ENCODE measurements around the gene ABO.

DNA sequence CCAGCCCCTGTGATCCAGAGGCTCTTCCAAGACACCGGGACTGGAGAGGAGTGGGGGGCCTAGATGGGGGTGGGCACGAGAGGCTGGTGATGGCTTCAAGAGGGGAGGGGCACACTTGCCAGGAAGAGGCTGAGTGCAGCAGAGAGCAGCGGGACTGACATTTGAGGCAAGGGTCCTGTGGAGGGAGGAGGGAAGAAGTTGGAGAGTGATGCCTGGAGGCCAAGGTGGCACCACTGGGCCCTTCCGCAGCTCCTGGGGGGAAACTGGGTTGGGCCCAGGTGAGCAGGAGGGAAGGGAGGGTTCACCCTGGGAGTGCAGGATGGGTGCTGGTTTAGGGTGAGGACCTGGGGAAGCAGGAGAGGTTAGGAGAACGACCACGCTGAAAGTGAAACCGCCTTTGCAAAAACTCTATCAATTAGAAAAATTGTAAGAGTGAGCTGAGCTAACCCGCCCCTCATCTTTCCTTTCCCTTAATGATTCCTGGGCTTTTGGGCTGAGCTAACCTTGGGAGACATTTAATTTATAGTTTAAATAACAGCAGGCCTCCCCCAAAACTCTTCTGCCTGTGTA lies 26.2 kb downstream of the ABO start:
- TF ChIP-seq, protein P1, sequence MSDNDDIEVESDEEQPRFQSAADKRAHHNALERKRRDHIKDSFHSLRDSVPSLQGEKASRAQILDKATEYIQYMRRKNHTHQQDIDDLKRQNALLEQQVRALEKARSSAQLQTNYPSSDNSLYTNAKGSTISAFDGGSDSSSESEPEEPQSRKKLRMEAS (IDR thresholded peaks at IDR 0.05): no peak
- TF ChIP-seq TEAD4 (IDR thresholded peaks at IDR 0.05) (no peak), TAF1 (IDR thresholded peaks at IDR 0.05; ENCODE audit: low read depth) (no peak), FOXM1 (IDR thresholded peaks at IDR 0.05; ENCODE audit: borderline replicate concordance, low read depth) (no peak), EP300 (IDR thresholded peaks at IDR 0.05; ENCODE audit: borderline replicate concordance) (no peak), RAD21 (IDR thresholded peaks at IDR 0.05; ENCODE audit: low read depth) (no peak), CEBPB (IDR thresholded peaks at IDR 0.05) (no peak), YY1 (IDR thresholded peaks at IDR 0.05; ENCODE audit: low read depth) (no peak), CREB1 (IDR thresholded peaks at IDR 0.05; ENCODE audit: low read depth) (no peak)
- TF ChIP-seq, protein P2, sequence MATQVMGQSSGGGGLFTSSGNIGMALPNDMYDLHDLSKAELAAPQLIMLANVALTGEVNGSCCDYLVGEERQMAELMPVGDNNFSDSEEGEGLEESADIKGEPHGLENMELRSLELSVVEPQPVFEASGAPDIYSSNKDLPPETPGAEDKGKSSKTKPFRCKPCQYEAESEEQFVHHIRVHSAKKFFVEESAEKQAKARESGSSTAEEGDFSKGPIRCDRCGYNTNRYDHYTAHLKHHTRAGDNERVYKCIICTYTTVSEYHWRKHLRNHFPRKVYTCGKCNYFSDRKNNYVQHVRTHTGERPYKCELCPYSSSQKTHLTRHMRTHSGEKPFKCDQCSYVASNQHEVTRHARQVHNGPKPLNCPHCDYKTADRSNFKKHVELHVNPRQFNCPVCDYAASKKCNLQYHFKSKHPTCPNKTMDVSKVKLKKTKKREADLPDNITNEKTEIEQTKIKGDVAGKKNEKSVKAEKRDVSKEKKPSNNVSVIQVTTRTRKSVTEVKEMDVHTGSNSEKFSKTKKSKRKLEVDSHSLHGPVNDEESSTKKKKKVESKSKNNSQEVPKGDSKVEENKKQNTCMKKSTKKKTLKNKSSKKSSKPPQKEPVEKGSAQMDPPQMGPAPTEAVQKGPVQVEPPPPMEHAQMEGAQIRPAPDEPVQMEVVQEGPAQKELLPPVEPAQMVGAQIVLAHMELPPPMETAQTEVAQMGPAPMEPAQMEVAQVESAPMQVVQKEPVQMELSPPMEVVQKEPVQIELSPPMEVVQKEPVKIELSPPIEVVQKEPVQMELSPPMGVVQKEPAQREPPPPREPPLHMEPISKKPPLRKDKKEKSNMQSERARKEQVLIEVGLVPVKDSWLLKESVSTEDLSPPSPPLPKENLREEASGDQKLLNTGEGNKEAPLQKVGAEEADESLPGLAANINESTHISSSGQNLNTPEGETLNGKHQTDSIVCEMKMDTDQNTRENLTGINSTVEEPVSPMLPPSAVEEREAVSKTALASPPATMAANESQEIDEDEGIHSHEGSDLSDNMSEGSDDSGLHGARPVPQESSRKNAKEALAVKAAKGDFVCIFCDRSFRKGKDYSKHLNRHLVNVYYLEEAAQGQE (IDR thresholded peaks at IDR 0.05; ENCODE audit: low read depth): no peak
- TF ChIP-seq, protein P3, sequence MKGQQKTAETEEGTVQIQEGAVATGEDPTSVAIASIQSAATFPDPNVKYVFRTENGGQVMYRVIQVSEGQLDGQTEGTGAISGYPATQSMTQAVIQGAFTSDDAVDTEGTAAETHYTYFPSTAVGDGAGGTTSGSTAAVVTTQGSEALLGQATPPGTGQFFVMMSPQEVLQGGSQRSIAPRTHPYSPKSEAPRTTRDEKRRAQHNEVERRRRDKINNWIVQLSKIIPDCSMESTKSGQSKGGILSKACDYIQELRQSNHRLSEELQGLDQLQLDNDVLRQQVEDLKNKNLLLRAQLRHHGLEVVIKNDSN (IDR thresholded peaks at IDR 0.05): no peak
